Osteocyte (in vitro differentiated cells): Measurements from ENCODE around the gene EPB41L3. TPM values are rescaled to one million over a fixed set of nuclear protein-coding genes. Genes with fewer than 3 reads are reported as not detected.

Experiments used
- DNase-seq: peaks from one replicate; pipeline ENCODE4 v3.0.0; 2021; ENCODE audit warnings: mixed read lengths; ENCODE audit not compliant: unreplicated experiment; ENCODE audit errors: extremely low spot score
- H3K27ac Mint-ChIP-seq: one replicate; pipeline ENCODE4 v1.8.0; 2021; ENCODE audit warnings: mild to moderate bottlenecking, mixed read lengths; ENCODE audit not compliant: unreplicated experiment
- H3K27me3 Mint-ChIP-seq: one replicate; pipeline ENCODE4 v1.8.0; 2021; ENCODE audit warnings: mixed read lengths; ENCODE audit not compliant: unreplicated experiment
- H3K36me3 Mint-ChIP-seq: one replicate; pipeline ENCODE4 v1.8.0; 2021; ENCODE audit warnings: mixed read lengths; ENCODE audit not compliant: unreplicated experiment
- H3K4me1 Mint-ChIP-seq: one replicate; pipeline ENCODE4 v1.8.0; 2021; ENCODE audit warnings: mixed read lengths; ENCODE audit not compliant: unreplicated experiment
- H3K4me3 Mint-ChIP-seq: one replicate; pipeline ENCODE4 v1.8.0; 2021; ENCODE audit warnings: mild to moderate bottlenecking, moderate library complexity, mixed read lengths; ENCODE audit not compliant: unreplicated experiment
- H3K9me3 Mint-ChIP-seq: one replicate; pipeline ENCODE4 v1.8.0; 2021; ENCODE audit warnings: mixed read lengths; ENCODE audit not compliant: unreplicated experiment
- total RNA-seq: library from RNA; stranded (reverse); gene quantifications from 2 replicates; pipeline ENCODE4 v1.2.1, GENCODE V29; 2021
- TF ChIP-seq, protein P1 (sequence below): fragments of 200-600 bp; sonication (generic); IDR thresholded peaks from 2 replicates; pipeline ENCODE4 v1.5.0; 2021; ENCODE audit warnings: antibody characterized with exemption, mild to moderate bottlenecking, moderate library complexity

EPB41L3 gene
- total RNA-seq, 1 donor from 2014 or later, result 15.6 TPM

DNA sequence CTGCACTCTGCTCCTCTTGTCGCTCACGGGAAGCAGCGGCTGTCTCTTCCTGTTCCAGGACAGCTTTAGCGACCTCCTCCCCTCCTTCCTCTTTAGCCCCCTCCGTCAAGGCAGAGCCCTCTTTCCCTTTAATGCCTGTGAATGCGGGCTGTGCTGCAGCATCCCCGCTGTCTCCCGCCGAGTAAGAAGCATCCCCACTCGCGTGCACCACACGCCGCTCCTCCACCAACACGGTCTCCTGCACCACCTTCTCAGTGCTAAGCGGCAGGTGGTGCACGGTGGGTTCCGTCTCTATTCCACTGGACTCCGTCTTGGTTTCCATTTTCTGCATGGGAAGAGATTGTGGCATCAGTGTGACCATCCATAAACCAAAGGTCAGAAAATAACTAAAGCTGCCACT is 146.7 kb downstream of the EPB41L3 start:
- Mint-ChIP-seq H3K4me1 (no peaks in the 10 kb centered on the region), H3K27ac (no peak overlapping the region), H3K9me3 (no peaks in the 10 kb centered on the region), H3K36me3 (peaks cover 4% of the 10 kb centered on the region), H3K27me3 (no peaks in the 10 kb centered on the region), H3K4me3 (no peak overlapping the region)
- TF ChIP-seq, protein P1, sequence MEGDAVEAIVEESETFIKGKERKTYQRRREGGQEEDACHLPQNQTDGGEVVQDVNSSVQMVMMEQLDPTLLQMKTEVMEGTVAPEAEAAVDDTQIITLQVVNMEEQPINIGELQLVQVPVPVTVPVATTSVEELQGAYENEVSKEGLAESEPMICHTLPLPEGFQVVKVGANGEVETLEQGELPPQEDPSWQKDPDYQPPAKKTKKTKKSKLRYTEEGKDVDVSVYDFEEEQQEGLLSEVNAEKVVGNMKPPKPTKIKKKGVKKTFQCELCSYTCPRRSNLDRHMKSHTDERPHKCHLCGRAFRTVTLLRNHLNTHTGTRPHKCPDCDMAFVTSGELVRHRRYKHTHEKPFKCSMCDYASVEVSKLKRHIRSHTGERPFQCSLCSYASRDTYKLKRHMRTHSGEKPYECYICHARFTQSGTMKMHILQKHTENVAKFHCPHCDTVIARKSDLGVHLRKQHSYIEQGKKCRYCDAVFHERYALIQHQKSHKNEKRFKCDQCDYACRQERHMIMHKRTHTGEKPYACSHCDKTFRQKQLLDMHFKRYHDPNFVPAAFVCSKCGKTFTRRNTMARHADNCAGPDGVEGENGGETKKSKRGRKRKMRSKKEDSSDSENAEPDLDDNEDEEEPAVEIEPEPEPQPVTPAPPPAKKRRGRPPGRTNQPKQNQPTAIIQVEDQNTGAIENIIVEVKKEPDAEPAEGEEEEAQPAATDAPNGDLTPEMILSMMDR, result no peak
- DNase-seq, result no peak

DNA sequence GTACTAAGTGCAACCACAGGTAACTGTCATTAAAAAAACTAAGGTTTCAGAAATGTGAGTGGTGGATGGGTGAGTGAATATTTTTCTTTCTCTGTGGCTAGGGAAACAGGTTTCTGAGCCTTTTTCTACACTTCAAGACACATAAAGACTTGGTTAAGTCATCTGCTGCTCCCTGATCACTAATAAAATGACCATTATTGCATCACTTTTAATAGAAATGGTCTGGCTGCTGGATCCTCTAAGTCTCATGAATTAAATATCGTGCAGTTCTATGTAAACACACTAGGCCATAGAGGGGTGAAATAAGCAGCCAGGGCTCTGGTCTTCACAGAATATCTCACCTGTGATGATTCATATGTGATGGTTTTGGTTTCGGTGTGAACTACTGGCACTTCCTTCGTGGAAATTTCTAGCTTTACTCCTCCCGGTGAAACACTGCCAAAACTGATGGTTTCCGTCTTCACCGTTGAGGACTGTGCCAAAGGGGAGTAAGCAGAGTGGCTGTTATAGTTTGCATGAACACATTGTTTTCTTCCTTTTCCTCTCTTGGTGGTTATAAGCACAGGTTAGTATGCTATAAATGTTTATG is 147.8 kb downstream of the EPB41L3 start:
- TF ChIP-seq, protein P1, result no peak
- Mint-ChIP-seq H3K4me3 (no peak overlapping the region), H3K27me3 (no peaks in the 10 kb centered on the region), H3K36me3 (peaks cover 4% of the 10 kb centered on the region), H3K9me3 (no peaks in the 10 kb centered on the region), H3K4me1 (no peaks in the 10 kb centered on the region), H3K27ac (no peak overlapping the region)
- DNase-seq, result no peak

DNA sequence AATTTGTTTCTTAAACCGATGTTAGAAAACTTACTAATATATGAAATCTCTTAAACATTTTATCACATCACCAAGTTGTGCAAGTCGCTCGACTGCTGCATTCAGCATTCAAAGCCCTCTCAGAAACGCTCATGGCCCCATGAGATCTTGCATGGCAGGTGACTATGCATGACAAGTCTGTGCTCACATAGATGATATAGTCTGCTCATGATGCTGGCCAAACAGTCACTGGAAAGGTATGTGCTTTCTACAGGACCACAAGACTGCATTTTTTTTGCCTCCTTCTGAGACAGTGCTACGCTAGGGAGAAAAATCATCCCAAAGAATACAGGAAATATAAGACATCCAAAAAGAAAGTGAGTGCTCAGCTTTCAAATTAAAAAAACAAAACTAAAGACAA is 150.0 kb downstream of the EPB41L3 start:
- H3K4me1 Mint-ChIP-seq, result no peaks in the 10 kb centered on the region
- no peaks in the 10 kb centered on the region for H3K9me3 Mint-ChIP-seq
- TF ChIP-seq, protein P1, result no peak
- peaks cover 4% of the 10 kb centered on the region for H3K36me3 Mint-ChIP-seq
- no peak overlapping the region for H3K27ac Mint-ChIP-seq
- no peaks in the 10 kb centered on the region for H3K27me3 Mint-ChIP-seq
- H3K4me3 Mint-ChIP-seq, result no peak overlapping the region
- no peak for DNase-seq

DNA sequence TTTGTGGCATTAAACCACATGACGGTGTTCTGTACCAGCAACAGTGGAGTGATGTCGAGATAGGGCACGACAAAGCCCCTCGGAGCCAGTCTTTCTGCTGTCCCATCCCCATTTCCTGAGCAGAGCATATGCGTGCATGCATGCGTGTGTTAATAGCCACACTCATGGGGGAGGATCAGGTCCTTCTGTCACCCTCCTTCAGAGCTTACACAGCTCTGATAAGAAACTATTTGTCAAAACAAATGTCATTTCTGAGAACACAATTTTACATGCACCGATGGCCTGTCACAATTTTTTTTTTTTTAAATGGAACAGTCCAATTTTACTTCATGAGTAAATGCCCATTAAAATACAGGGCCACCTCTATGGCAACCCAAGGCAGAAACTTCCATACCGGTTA is 152.4 kb downstream of the EPB41L3 start:
- H3K27ac Mint-ChIP-seq, result no peak overlapping the region
- H3K4me3 Mint-ChIP-seq, result no peak overlapping the region
- H3K9me3 Mint-ChIP-seq, result no peaks in the 10 kb centered on the region
- H3K36me3 Mint-ChIP-seq, result peaks cover 6% of the 10 kb centered on the region
- no peaks in the 10 kb centered on the region for H3K4me1 Mint-ChIP-seq
- DNase-seq, result no peak
- no peaks in the 10 kb centered on the region for H3K27me3 Mint-ChIP-seq
- TF ChIP-seq, protein P1, result no peak

DNA sequence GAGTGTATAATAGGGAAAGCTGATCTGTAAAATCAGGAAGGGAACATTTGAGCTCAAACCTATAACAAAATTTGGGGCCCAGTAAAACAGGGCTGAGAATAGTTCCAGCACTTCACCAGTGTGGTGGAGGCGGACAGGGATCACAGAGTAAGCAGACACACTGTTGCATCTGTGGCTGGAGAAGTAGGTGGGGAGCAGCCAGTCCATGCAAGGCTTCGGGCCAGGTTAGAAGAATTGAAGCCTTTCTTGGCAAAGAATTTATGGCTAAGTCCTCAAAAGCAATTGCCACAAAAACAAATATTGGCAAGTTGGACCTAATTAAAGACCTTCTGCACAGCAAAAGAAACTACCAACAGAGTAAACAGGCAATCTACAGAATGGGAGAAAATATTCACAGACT is 154.4 kb downstream of the EPB41L3 start:
- H3K4me1 Mint-ChIP-seq, result no peaks in the 10 kb centered on the region
- H3K4me3 Mint-ChIP-seq, result no peak overlapping the region
- H3K27ac Mint-ChIP-seq, result no peak overlapping the region
- no peaks in the 10 kb centered on the region for H3K9me3 Mint-ChIP-seq
- DNase-seq, result no peak
- TF ChIP-seq, protein P1, result no peak
- peaks cover 5% of the 10 kb centered on the region for H3K36me3 Mint-ChIP-seq
- H3K27me3 Mint-ChIP-seq, result no peaks in the 10 kb centered on the region
